ENCODE results near the gene NPAS3. TPM values are rescaled to one million over a fixed set of nuclear protein-coding genes. Genes with fewer than 3 reads are reported as not detected.

NPAS3 gene
- total and polyA plus RNA-seq, 5 donors from 2014 or later, result not detected

DNA sequence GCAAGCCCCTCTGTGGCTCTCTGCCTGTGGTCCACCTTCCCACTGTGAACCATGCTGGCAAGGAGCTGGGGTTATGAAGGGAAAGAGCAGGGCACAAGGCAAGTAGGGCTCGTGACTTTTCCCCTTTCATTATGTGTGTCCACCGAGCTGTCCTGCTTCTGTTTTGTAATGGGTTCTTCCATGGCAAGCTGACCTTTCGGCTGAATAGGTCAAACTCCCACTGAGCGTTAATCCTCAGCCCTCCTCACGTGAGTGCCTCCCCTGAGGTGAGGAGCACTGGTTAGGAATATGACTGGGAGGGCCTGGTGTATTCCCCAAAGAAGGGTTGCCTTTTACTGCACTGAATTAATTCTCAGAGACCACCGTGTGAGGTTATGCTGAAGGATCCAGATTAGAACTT, 424.3 kb downstream of the NPAS3 start:
- H3K9me3 Mint-ChIP-seq, result peaks cover 0 to 6% (median 0%) of the 10 kb centered on the region in 7 donors
- ATAC-seq (ENCODE audit: low read depth in 2 of 2) (no peak), DNase-seq (no peak)
- H3K4me3 Mint-ChIP-seq, result no peak overlapping the region
- H3K36me3 ChIP-seq (ENCODE audit: control insufficient read depth, insufficient read depth, low read length), result no peaks in the 10 kb centered on the region
- H3K27me3 Mint-ChIP-seq, result no peaks in the 10 kb centered on the region
- no peak overlapping the region for H3K27ac ChIP-seq (ENCODE audit: insufficient read depth, low read length, poor library complexity, severe bottlenecking)
- no peak overlapping the region for H3K27ac Mint-ChIP-seq
- no peaks in the 10 kb centered on the region for H3K4me1 Mint-ChIP-seq
- no peaks in the 10 kb centered on the region for H3K9me3 ChIP-seq (ENCODE audit: control insufficient read depth in 2 of 2, low read length in 2 of 2)
- H3K4me3 ChIP-seq (ENCODE audit: low read depth, low read length), result no peak overlapping the region
- no peaks in the 10 kb centered on the region for H3K27me3 ChIP-seq (ENCODE audit: control insufficient read depth, insufficient read depth, low read length)
- H3K36me3 Mint-ChIP-seq, result no peaks in the 10 kb centered on the region
- H3K4me1 ChIP-seq (ENCODE audit: control insufficient read depth, insufficient read depth, low read length, poor library complexity, severe bottlenecking), result no peaks in the 10 kb centered on the region

GRCh38 chr14:33363682-33364081, 425.0 kb downstream of the NPAS3 start:
- Histone ChIP-seq H3K27me3 (ENCODE audit: control insufficient read depth, insufficient read depth, low read length) (no peaks in the 10 kb centered on the region), H3K4me1 (ENCODE audit: control insufficient read depth, insufficient read depth, low read length, poor library complexity, severe bottlenecking) (no peaks in the 10 kb centered on the region), H3K36me3 (ENCODE audit: control insufficient read depth, insufficient read depth, low read length) (no peaks in the 10 kb centered on the region), H3K4me3 (ENCODE audit: low read depth, low read length) (no peak overlapping the region), H3K27ac (ENCODE audit: insufficient read depth, low read length, poor library complexity, severe bottlenecking) (no peak overlapping the region), H3K9me3 (ENCODE audit: control insufficient read depth in 2 of 2, low read length in 2 of 2) (no peaks in the 10 kb centered on the region)
- Mint-ChIP-seq H3K36me3 (no peaks in the 10 kb centered on the region), H3K27ac (no peak overlapping the region), H3K27me3 (no peaks in the 10 kb centered on the region), H3K9me3 (peaks cover 0 to 6% (median 0%) of the 10 kb centered on the region in 7 donors), H3K4me1 (no peaks in the 10 kb centered on the region), H3K4me3 (no peak overlapping the region)
- DNase-seq, result no peak
- ATAC-seq (ENCODE audit: low read depth in 2 of 2), result no peak

DNA sequence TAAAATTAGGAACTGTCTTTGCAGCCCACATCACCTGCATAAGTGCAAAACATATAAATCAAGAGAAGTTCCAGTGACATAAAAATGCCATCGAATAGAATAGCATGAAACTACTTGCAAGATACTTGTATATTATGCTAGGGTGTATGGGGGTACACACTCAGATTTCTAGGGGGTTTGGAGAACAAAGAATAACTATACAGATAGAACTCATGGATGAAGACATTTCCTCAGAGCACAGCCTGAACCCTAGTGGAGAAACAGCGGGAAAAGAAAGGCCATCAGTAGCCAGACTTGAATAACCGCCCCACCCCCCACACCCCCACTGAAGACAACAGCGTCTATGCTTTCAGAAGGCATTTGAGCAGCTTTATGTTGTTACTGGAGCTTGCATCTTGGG, 425.8 kb downstream of the NPAS3 start:
- no peaks in the 10 kb centered on the region for H3K4me1 ChIP-seq (ENCODE audit: control insufficient read depth, insufficient read depth, low read length, poor library complexity, severe bottlenecking)
- H3K36me3 Mint-ChIP-seq, result no peaks in the 10 kb centered on the region
- H3K9me3 Mint-ChIP-seq, result no peaks in the 10 kb centered on the region
- H3K4me1 Mint-ChIP-seq, result no peaks in the 10 kb centered on the region
- H3K4me3 Mint-ChIP-seq, result no peak overlapping the region
- no peak overlapping the region for H3K4me3 ChIP-seq (ENCODE audit: low read depth, low read length)
- DNase-seq (no peak), ATAC-seq (ENCODE audit: low read depth in 2 of 2) (no peak)
- H3K27me3 ChIP-seq (ENCODE audit: control insufficient read depth, insufficient read depth, low read length), result no peaks in the 10 kb centered on the region
- H3K27ac ChIP-seq (ENCODE audit: insufficient read depth, low read length, poor library complexity, severe bottlenecking), result no peak overlapping the region
- H3K9me3 ChIP-seq (ENCODE audit: control insufficient read depth in 2 of 2, low read length in 2 of 2), result no peaks in the 10 kb centered on the region
- no peaks in the 10 kb centered on the region for H3K27me3 Mint-ChIP-seq
- H3K36me3 ChIP-seq (ENCODE audit: control insufficient read depth, insufficient read depth, low read length), result no peaks in the 10 kb centered on the region
- H3K27ac Mint-ChIP-seq, result no peak overlapping the region

GRCh38 chr14:33369041-33369440, 430.4 kb downstream of the NPAS3 start:
- H3K27me3 ChIP-seq (ENCODE audit: control insufficient read depth, insufficient read depth, low read length), result no peaks in the 10 kb centered on the region
- H3K27ac Mint-ChIP-seq, result no peak overlapping the region
- H3K4me1 ChIP-seq (ENCODE audit: control insufficient read depth, insufficient read depth, low read length, poor library complexity, severe bottlenecking), result no peaks in the 10 kb centered on the region
- H3K9me3 Mint-ChIP-seq, result no peaks in the 10 kb centered on the region
- no peak overlapping the region for H3K4me3 ChIP-seq (ENCODE audit: low read depth, low read length)
- H3K4me3 Mint-ChIP-seq, result no peak overlapping the region
- DNase-seq (no peak), ATAC-seq (ENCODE audit: low read depth in 2 of 2) (no peak)
- H3K36me3 Mint-ChIP-seq, result no peaks in the 10 kb centered on the region
- no peaks in the 10 kb centered on the region for H3K4me1 Mint-ChIP-seq
- H3K36me3 ChIP-seq (ENCODE audit: control insufficient read depth, insufficient read depth, low read length), result no peaks in the 10 kb centered on the region
- no peak overlapping the region for H3K27ac ChIP-seq (ENCODE audit: insufficient read depth, low read length, poor library complexity, severe bottlenecking)
- no peaks in the 10 kb centered on the region for H3K27me3 Mint-ChIP-seq
- H3K9me3 ChIP-seq (ENCODE audit: control insufficient read depth in 2 of 2, low read length in 2 of 2), result no peaks in the 10 kb centered on the region

- ATAC-seq (ENCODE audit: low read depth in 2 of 2), result no peak
- Mint-ChIP-seq H3K27ac (no peak overlapping the region), H3K27me3 (no peaks in the 10 kb centered on the region), H3K9me3 (peaks cover 0 to 6% (median 0%) of the 10 kb centered on the region in 7 donors), H3K4me1 (no peaks in the 10 kb centered on the region), H3K36me3 (no peaks in the 10 kb centered on the region), H3K4me3 (no peak overlapping the region)
- no peaks in the 10 kb centered on the region for H3K36me3 ChIP-seq (ENCODE audit: control insufficient read depth, insufficient read depth, low read length)
- no peaks in the 10 kb centered on the region for H3K27me3 ChIP-seq (ENCODE audit: control insufficient read depth, insufficient read depth, low read length)
- no peak overlapping the region for H3K27ac ChIP-seq (ENCODE audit: insufficient read depth, low read length, poor library complexity, severe bottlenecking)
- H3K4me3 ChIP-seq (ENCODE audit: low read depth, low read length), result no peak overlapping the region
- no peaks in the 10 kb centered on the region for H3K4me1 ChIP-seq (ENCODE audit: control insufficient read depth, insufficient read depth, low read length, poor library complexity, severe bottlenecking)
- H3K9me3 ChIP-seq (ENCODE audit: control insufficient read depth in 2 of 2, low read length in 2 of 2), result no peaks in the 10 kb centered on the region
- no peak for DNase-seq
Measured at GRCh38 chr14:33369972-33370371, 431.3 kb downstream of the NPAS3 start.

- Mint-ChIP-seq H3K36me3 (no peaks in the 10 kb centered on the region), H3K27me3 (no peaks in the 10 kb centered on the region), H3K4me3 (no peak overlapping the region), H3K4me1 (no peaks in the 10 kb centered on the region), H3K9me3 (peaks cover 0 to 7% (median 0%) of the 10 kb centered on the region in 7 donors), H3K27ac (no peak overlapping the region)
- DNase-seq, result no peak
- Histone ChIP-seq H3K4me3 (ENCODE audit: low read depth, low read length) (no peak overlapping the region), H3K9me3 (ENCODE audit: control insufficient read depth in 2 of 2, low read length in 2 of 2) (no peaks in the 10 kb centered on the region), H3K27me3 (ENCODE audit: control insufficient read depth, insufficient read depth, low read length) (no peaks in the 10 kb centered on the region), H3K4me1 (ENCODE audit: control insufficient read depth, insufficient read depth, low read length, poor library complexity, severe bottlenecking) (no peaks in the 10 kb centered on the region), H3K27ac (ENCODE audit: insufficient read depth, low read length, poor library complexity, severe bottlenecking) (no peak overlapping the region), H3K36me3 (ENCODE audit: control insufficient read depth, insufficient read depth, low read length) (no peaks in the 10 kb centered on the region)
- ATAC-seq (ENCODE audit: low read depth in 2 of 2), result no peak
Measured at GRCh38 chr14:33370426-33370825, 431.7 kb downstream of the NPAS3 start.

- Mint-ChIP-seq H3K36me3 (no peaks in the 10 kb centered on the region), H3K9me3 (peaks cover 0 to 8% (median 2%) of the 10 kb centered on the region in 7 donors), H3K27me3 (no peaks in the 10 kb centered on the region), H3K4me3 (no peak overlapping the region), H3K27ac (no peak overlapping the region), H3K4me1 (no peaks in the 10 kb centered on the region)
- H3K9me3 ChIP-seq (ENCODE audit: control insufficient read depth in 2 of 2, low read length in 2 of 2), result no peaks in the 10 kb centered on the region
- no peak for DNase-seq
- H3K27ac ChIP-seq (ENCODE audit: insufficient read depth, low read length, poor library complexity, severe bottlenecking), result no peak overlapping the region
- no peaks in the 10 kb centered on the region for H3K27me3 ChIP-seq (ENCODE audit: control insufficient read depth, insufficient read depth, low read length)
- H3K36me3 ChIP-seq (ENCODE audit: control insufficient read depth, insufficient read depth, low read length), result no peaks in the 10 kb centered on the region
- no peak overlapping the region for H3K4me3 ChIP-seq (ENCODE audit: low read depth, low read length)
- ATAC-seq (ENCODE audit: low read depth in 2 of 2), result no peak
- H3K4me1 ChIP-seq (ENCODE audit: control insufficient read depth, insufficient read depth, low read length, poor library complexity, severe bottlenecking), result no peaks in the 10 kb centered on the region
Measured at GRCh38 chr14:33375196-33375595, 436.5 kb downstream of the NPAS3 start.

DNA sequence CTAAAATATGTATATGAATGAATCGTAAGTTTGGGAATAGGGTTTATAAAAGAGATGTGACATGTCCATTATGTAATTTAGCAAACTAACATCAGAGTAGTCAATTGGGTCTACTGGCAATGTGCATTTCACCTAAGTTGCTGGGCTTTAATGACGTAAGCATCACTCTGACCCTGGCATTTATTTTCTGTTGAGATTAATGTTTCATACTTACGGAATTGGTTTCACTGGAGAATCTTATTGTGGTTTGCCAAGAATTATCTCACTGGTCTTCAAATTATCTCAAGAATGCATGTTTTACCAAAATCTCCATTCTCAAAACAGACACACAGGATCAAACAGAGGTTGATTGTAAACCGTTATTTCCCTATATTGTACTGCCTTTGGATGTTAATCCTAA, 437.1 kb downstream of the NPAS3 start:
- H3K9me3 ChIP-seq (ENCODE audit: control insufficient read depth in 2 of 2, low read length in 2 of 2), result no peaks in the 10 kb centered on the region
- Mint-ChIP-seq H3K27ac (no peak overlapping the region), H3K36me3 (no peaks in the 10 kb centered on the region), H3K4me3 (no peak overlapping the region), H3K27me3 (no peaks in the 10 kb centered on the region), H3K4me1 (no peaks in the 10 kb centered on the region), H3K9me3 (peaks cover 0 to 8% (median 2%) of the 10 kb centered on the region in 7 donors)
- no peaks in the 10 kb centered on the region for H3K27me3 ChIP-seq (ENCODE audit: control insufficient read depth, insufficient read depth, low read length)
- no peak for DNase-seq
- no peaks in the 10 kb centered on the region for H3K4me1 ChIP-seq (ENCODE audit: control insufficient read depth, insufficient read depth, low read length, poor library complexity, severe bottlenecking)
- ATAC-seq (ENCODE audit: low read depth in 2 of 2), result no peak
- H3K4me3 ChIP-seq (ENCODE audit: low read depth, low read length), result no peak overlapping the region
- no peaks in the 10 kb centered on the region for H3K36me3 ChIP-seq (ENCODE audit: control insufficient read depth, insufficient read depth, low read length)
- H3K27ac ChIP-seq (ENCODE audit: insufficient read depth, low read length, poor library complexity, severe bottlenecking), result no peak overlapping the region

Data from CD4-positive, CD25-positive, alpha-beta regulatory T cell (primary cell).